ENCODE measurements around the gene ELN.

ELN gene

DNA sequence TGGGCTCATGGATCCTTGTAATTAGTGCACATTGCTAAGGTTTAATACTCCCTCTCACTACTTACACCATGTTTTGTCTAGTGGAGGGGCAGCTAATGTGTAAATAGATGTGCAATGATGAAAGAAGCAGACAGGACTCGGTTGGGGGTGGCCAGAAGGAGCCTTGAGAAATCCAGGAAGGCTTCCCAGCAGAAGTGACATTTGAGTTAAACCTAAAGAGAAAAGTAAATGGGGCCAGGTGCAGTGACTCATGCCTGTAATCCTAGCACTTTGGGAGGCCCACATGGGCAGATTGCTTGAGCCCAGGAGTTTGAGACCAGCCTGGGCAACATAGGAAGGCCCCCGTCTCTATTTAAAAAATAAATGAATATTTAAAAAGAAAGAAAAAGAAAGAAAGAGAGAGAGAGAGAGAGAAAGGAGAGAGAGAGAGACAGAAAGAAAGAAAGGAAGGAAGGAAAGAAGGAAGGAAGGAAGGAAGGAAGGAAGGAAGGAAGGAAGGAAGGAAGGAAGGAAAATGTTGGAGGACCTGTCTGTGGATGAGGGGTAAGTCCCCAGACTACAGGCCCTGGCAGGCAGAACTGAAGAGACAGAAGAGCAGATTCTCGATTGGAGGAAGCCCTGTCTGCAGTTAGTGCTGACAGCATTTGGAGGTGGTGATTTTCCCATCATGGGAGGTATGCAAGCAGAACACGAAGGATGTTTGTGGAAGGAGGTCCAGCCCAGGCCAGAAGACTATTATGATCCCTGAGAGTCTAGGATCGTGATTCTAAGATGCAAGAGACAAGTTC lies 3.6 kb downstream of the ELN start:
- ATAC-seq, result no peak

DNA sequence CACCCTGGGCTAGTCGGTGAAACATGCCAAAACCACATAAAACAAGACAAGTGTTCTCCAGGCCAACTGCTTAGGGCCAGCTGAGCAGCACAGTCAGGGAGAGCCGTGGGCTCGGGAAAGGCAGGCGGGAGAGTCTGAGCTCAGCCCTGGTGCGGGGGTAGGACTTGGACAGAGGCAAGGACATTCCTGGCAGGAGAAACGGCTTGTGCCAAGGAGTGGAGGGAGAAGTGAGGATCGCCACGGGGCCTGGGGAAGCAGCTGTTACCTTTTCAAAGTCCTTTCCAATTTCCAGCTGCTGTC lies 4.2 kb downstream of the ELN start:
- TF ChIP-seq ZFP30 (CRISPR knock-in tag; IDR thresholded peaks at IDR 0.05), result no peak
- TF ChIP-seq BACH2 (CRISPR knock-in tag; IDR thresholded peaks at IDR 0.05; ENCODE audit: borderline replicate concordance), result no peak
- no peak for TF ChIP-seq ZNF565 (CRISPR knock-in tag; conservative IDR thresholded peaks at IDR 0.05; ENCODE audit: low read depth)
- peak; percentile 79 for ATAC-seq

More for the DNA sequence above, 3.6 kb downstream of the ELN start:
- TF ChIP-seq TOX (CRISPR knock-in tag; IDR thresholded peaks at IDR 0.05; ENCODE audit: borderline replicate concordance) (no peak), CSDC2 (CRISPR knock-in tag; IDR thresholded peaks at IDR 0.05) (no peak), ESRRG (CRISPR knock-in tag; IDR thresholded peaks at IDR 0.05) (no peak), BACH2 (CRISPR knock-in tag; IDR thresholded peaks at IDR 0.05; ENCODE audit: borderline replicate concordance) (no peak), RARB (CRISPR knock-in tag; IDR thresholded peaks at IDR 0.05) (no peak), ARNTL (CRISPR knock-in tag; IDR thresholded peaks at IDR 0.05; ENCODE audit: borderline replicate concordance, low read depth) (no peak)
- TF ChIP-seq, protein P1, sequence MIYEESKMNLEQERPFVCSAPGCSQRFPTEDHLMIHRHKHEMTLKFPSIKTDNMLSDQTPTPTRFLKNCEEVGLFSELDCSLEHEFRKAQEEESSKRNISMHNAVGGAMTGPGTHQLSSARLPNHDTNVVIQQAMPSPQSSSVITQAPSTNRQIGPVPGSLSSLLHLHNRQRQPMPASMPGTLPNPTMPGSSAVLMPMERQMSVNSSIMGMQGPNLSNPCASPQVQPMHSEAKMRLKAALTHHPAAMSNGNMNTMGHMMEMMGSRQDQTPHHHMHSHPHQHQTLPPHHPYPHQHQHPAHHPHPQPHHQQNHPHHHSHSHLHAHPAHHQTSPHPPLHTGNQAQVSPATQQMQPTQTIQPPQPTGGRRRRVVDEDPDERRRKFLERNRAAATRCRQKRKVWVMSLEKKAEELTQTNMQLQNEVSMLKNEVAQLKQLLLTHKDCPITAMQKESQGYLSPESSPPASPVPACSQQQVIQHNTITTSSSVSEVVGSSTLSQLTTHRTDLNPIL (CRISPR knock-in tag; IDR thresholded peaks at IDR 0.05; ENCODE audit: low read depth), result no peak

DNA sequence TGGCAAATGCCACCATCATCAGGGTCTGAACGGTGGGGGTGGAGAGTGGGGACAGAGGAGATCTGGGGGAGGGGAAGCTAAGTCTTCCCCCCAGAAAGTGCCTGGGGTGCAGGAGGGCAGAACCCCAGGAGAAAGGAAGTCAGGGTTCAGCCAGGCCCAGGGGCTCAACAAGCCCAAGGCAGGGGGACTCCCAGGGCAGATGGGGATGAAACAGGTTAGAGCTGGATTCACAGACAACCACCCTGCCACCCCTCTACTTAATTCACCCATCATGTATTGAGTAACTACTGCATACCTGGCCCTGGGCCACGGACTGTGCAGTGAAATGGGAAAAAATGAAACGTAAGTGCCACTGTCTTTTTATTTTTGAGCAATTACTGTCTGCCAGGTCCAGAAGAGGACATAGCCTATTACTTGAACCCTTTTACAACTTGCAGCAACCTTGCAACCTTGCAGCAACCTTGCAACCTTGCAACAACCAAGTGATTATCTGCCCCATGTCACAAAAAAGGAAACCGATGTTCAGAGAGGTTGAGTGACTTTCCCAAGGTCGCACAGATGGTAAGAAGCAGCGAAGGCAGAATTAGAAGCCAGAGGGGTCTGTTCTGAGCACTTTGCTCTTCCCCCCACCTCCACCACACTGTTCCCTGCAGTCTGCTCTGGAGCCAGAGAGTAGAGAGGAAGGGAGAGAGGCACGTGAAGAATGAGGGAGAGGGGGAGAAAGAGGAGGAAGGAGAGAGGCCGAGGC lies 4.8 kb downstream of the ELN start:
- TF ChIP-seq CSDC2 (CRISPR knock-in tag; IDR thresholded peaks at IDR 0.05) (no peak), ESRRG (CRISPR knock-in tag; IDR thresholded peaks at IDR 0.05) (no peak), TOX (CRISPR knock-in tag; IDR thresholded peaks at IDR 0.05; ENCODE audit: borderline replicate concordance) (no peak), GLIS3 (CRISPR knock-in tag; IDR thresholded peaks at IDR 0.05) (no peak), SNAI2 (CRISPR knock-in tag; IDR thresholded peaks at IDR 0.05) (no peak), ZNF565 (CRISPR knock-in tag; conservative IDR thresholded peaks at IDR 0.05; ENCODE audit: low read depth) (no peak), RARB (CRISPR knock-in tag; IDR thresholded peaks at IDR 0.05) (no peak), ISL1 (CRISPR knock-in tag; IDR thresholded peaks at IDR 0.05) (no peak), ARNTL (CRISPR knock-in tag; IDR thresholded peaks at IDR 0.05; ENCODE audit: borderline replicate concordance, low read depth) (no peak), ZFP30 (CRISPR knock-in tag; IDR thresholded peaks at IDR 0.05) (no peak), BACH2 (CRISPR knock-in tag; IDR thresholded peaks at IDR 0.05; ENCODE audit: borderline replicate concordance) (no peak), ZFP3 (CRISPR knock-in tag; IDR thresholded peaks at IDR 0.05) (no peak), PPARA (CRISPR knock-in tag; IDR thresholded peaks at IDR 0.05; ENCODE audit: borderline replicate concordance) (no peak)
- TF ChIP-seq, protein P2, sequence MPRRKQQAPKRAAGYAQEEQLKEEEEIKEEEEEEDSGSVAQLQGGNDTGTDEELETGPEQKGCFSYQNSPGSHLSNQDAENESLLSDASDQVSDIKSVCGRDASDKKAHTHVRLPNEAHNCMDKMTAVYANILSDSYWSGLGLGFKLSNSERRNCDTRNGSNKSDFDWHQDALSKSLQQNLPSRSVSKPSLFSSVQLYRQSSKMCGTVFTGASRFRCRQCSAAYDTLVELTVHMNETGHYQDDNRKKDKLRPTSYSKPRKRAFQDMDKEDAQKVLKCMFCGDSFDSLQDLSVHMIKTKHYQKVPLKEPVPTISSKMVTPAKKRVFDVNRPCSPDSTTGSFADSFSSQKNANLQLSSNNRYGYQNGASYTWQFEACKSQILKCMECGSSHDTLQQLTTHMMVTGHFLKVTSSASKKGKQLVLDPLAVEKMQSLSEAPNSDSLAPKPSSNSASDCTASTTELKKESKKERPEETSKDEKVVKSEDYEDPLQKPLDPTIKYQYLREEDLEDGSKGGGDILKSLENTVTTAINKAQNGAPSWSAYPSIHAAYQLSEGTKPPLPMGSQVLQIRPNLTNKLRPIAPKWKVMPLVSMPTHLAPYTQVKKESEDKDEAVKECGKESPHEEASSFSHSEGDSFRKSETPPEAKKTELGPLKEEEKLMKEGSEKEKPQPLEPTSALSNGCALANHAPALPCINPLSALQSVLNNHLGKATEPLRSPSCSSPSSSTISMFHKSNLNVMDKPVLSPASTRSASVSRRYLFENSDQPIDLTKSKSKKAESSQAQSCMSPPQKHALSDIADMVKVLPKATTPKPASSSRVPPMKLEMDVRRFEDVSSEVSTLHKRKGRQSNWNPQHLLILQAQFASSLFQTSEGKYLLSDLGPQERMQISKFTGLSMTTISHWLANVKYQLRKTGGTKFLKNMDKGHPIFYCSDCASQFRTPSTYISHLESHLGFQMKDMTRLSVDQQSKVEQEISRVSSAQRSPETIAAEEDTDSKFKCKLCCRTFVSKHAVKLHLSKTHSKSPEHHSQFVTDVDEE (CRISPR knock-in tag; IDR thresholded peaks at IDR 0.05), result no peak
- TF ChIP-seq, protein P3, sequence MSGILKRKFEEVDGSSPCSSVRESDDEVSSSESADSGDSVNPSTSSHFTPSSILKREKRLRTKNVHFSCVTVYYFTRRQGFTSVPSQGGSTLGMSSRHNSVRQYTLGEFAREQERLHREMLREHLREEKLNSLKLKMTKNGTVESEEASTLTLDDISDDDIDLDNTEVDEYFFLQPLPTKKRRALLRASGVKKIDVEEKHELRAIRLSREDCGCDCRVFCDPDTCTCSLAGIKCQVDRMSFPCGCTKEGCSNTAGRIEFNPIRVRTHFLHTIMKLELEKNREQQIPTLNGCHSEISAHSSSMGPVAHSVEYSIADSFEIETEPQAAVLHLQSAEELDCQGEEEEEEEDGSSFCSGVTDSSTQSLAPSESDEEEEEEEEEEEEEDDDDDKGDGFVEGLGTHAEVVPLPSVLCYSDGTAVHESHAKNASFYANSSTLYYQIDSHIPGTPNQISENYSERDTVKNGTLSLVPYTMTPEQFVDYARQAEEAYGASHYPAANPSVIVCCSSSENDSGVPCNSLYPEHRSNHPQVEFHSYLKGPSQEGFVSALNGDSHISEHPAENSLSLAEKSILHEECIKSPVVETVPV (CRISPR knock-in tag; IDR thresholded peaks at IDR 0.05), result no peak
- TF ChIP-seq, protein P4, sequence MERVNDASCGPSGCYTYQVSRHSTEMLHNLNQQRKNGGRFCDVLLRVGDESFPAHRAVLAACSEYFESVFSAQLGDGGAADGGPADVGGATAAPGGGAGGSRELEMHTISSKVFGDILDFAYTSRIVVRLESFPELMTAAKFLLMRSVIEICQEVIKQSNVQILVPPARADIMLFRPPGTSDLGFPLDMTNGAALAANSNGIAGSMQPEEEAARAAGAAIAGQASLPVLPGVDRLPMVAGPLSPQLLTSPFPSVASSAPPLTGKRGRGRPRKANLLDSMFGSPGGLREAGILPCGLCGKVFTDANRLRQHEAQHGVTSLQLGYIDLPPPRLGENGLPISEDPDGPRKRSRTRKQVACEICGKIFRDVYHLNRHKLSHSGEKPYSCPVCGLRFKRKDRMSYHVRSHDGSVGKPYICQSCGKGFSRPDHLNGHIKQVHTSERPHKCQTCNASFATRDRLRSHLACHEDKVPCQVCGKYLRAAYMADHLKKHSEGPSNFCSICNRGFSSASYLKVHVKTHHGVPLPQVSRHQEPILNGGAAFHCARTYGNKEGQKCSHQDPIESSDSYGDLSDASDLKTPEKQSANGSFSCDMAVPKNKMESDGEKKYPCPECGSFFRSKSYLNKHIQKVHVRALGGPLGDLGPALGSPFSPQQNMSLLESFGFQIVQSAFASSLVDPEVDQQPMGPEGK (CRISPR knock-in tag; IDR thresholded peaks at IDR 0.05; ENCODE audit: borderline replicate concordance), result no peak
- TF ChIP-seq, protein P5, sequence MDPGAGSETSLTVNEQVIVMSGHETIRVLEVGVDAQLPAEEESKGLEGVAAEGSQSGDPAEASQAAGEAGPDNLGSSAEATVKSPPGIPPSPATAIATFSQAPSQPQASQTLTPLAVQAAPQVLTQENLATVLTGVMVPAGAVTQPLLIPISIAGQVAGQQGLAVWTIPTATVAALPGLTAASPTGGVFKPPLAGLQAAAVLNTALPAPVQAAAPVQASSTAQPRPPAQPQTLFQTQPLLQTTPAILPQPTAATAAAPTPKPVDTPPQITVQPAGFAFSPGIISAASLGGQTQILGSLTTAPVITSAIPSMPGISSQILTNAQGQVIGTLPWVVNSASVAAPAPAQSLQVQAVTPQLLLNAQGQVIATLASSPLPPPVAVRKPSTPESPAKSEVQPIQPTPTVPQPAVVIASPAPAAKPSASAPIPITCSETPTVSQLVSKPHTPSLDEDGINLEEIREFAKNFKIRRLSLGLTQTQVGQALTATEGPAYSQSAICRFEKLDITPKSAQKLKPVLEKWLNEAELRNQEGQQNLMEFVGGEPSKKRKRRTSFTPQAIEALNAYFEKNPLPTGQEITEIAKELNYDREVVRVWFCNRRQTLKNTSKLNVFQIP (CRISPR knock-in tag; IDR thresholded peaks at IDR 0.05; ENCODE audit: borderline replicate concordance, low read depth), result no peak
- ATAC-seq, result no peak
